KMS-11 (cell line): ENCODE results near the gene USF2.

ENCODE experiments used
- H2AFZ ChIP-seq: fragments of 200-600 bp; sonication (generic); 2 replicates; pipeline ENCODE4 v1.6.1; 2016; ENCODE audit warnings: antibody characterized with exemption, mixed run types, low read depth
- H3K27ac ChIP-seq: fragments of 200-600 bp; sonication (generic); 2 replicates; pipeline ENCODE4 v1.6.1; 2016; ENCODE audit warnings: mild to moderate bottlenecking, mixed run types
- H3K27me3 ChIP-seq: fragments of 200-600 bp; sonication (generic); 2 replicates; pipeline ENCODE4 v1.6.1; 2017; ENCODE audit warnings: mild to moderate bottlenecking, low read depth, mixed run types, moderate library complexity; ENCODE audit not compliant: insufficient read depth
- H3K36me3 ChIP-seq: fragments of 200-600 bp; sonication (generic); 2 replicates; pipeline ENCODE4 v1.6.1; 2017; ENCODE audit warnings: mild to moderate bottlenecking, mixed run types; ENCODE audit not compliant: insufficient read depth
- H3K4me1 ChIP-seq: fragments of 200-600 bp; sonication (generic); 2 replicates; pipeline ENCODE4 v1.6.1; 2016; ENCODE audit warnings: mild to moderate bottlenecking, low read depth, mixed run types; ENCODE audit not compliant: poor library complexity, severe bottlenecking
- H3K4me2 ChIP-seq: fragments of 200-600 bp; sonication (generic); 2 replicates; pipeline ENCODE4 v1.7.0; 2016; ENCODE audit warnings: mild to moderate bottlenecking, mixed run types
- H3K4me3 ChIP-seq: fragments of 200-600 bp; sonication (generic); IDR thresholded peaks from 2 replicates; pipeline ENCODE4 v1.6.1; 2017; ENCODE audit warnings: low read depth, low read length, mixed read lengths; ENCODE audit not compliant: insufficient read depth
- H3K79me2 ChIP-seq: fragments of 200-600 bp; sonication (generic); 2 replicates; pipeline ENCODE4 v1.6.1; 2016; ENCODE audit warnings: low read depth, mixed run types; ENCODE audit not compliant: insufficient read depth
- H3K9ac ChIP-seq: fragments of 200-600 bp; sonication (generic); 2 replicates; pipeline ENCODE4 v1.6.1; 2016; ENCODE audit warnings: mild to moderate bottlenecking, mixed run types
- H4K20me1 ChIP-seq: fragments of 200-600 bp; sonication (generic); 2 replicates; pipeline ENCODE4 v1.6.1; 2016; ENCODE audit warnings: mild to moderate bottlenecking, mixed run types; ENCODE audit not compliant: insufficient read depth
- CTCF ChIP-seq: fragments of 200-600 bp; sonication (generic); conservative IDR thresholded peaks from 2 replicates; pipeline ENCODE4 v1.6.1; 2017; ENCODE audit warnings: low read depth, mild to moderate bottlenecking, antibody characterized with exemption, low read length, moderate library complexity, mixed read lengths

USF2 gene

GRCh38 chr19:35261356-35262100 is 7.2 kb upstream of the USF2 start:
- Histone ChIP-seq H3K79me2 (no peaks in the 10 kb centered on the region), H3K4me2 (no peak overlapping the region), H3K4me3 (no peak overlapping the region), H3K9ac (no peak overlapping the region), H2AFZ (no peak overlapping the region), H3K27me3 (no peaks in the 10 kb centered on the region), H4K20me1 (no peaks in the 10 kb centered on the region), H3K27ac (no peak overlapping the region), H3K4me1 (no peaks in the 10 kb centered on the region), H3K36me3 (no peaks in the 10 kb centered on the region)
- no peak for TF ChIP-seq CTCF

- no peak overlapping the region for H3K4me2 ChIP-seq
- no peaks in the 10 kb centered on the region for H3K27me3 ChIP-seq
- H3K79me2 ChIP-seq: 0 out of 2 replicates have a peak, but pooled peaks cover 4% of the 10 kb centered on the region
- no peak for TF ChIP-seq CTCF
- no peaks in the 10 kb centered on the region for H4K20me1 ChIP-seq
- no peak overlapping the region for H3K27ac ChIP-seq
- no peaks in the 10 kb centered on the region for H3K36me3 ChIP-seq
- no peak overlapping the region for H3K4me3 ChIP-seq
- H3K4me1 ChIP-seq: peaks cover 2% of the 10 kb centered on the region
- no peak overlapping the region for H3K9ac ChIP-seq
- no peak overlapping the region for H2AFZ ChIP-seq
Measured at GRCh38 chr19:35262101-35262761, 6.5 kb upstream of the USF2 start.

DNA sequence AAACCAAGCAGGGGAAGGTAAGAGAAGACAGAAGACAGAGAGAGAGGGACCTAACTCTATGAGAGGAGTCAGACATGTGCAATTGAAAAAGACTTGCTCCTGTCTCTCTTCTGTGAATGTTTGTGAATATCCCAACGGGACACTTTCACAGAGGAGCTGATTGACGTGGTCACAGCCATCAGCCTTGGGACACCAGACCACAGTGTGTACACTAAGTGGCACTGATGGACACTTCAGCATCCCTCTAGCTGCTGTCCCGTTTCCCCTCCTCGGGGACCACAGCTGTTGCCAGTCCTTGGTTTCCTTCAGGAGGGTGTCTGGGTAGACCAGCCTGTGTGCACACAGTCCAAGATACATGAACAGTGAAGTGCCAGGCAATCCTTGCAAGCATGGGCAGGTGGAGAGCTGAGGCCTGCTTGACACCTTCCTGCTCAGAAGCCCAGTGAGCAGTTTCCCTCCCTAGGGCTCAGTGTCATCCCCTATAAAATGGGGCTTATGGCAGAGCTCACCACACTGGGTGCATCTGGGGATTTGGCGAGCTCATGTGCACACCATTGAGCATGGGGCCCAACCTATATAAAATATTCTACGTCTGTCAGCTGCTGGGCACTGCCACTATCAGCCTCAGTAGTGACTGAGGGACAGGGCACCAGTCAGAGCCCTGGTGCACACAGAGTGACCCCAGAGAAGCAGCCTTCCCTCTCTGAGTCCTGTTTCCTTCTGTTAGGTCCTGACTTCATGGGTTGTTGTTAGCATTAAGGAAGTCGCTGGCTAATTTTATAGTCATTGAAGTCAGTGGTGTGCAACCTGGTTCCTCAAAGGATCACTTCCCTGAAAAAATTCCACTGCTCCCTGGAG is 4.3 kb upstream of the USF2 start:
- Histone ChIP-seq H3K36me3 (no peaks in the 10 kb centered on the region), H3K9ac (no peak overlapping the region), H2AFZ (no peak overlapping the region), H4K20me1 (no peaks in the 10 kb centered on the region), H3K27me3 (no peaks in the 10 kb centered on the region), H3K79me2 (0 out of 2 replicates have a peak, but pooled peaks cover 10% of the 10 kb centered on the region), H3K4me1 (peaks cover 2% of the 10 kb centered on the region), H3K4me2 (no peak overlapping the region), H3K4me3 (no peak overlapping the region), H3K27ac (no peak overlapping the region)
- TF ChIP-seq CTCF: no peak

- Histone ChIP-seq H2AFZ (no peak overlapping the region), H3K4me1 (peaks cover 7% of the 10 kb centered on the region), H3K79me2 (0 out of 2 replicates have a peak, but pooled peaks cover 10% of the 10 kb centered on the region), H3K4me3 (no peak overlapping the region), H3K9ac (no peak overlapping the region), H3K27ac (no peak overlapping the region), H3K27me3 (no peaks in the 10 kb centered on the region), H3K4me2 (no peak overlapping the region), H3K36me3 (no peaks in the 10 kb centered on the region), H4K20me1 (no peaks in the 10 kb centered on the region)
- no peak for TF ChIP-seq CTCF
Measured at GRCh38 chr19:35265126-35265899, 3.4 kb upstream of the USF2 start.
